Measurements from ENCODE around the gene FHOD3.

The FHOD3 gene

GRCh38 chr18:36323421-36323820, 25.9 kb downstream of the FHOD3 start:
- no peak for DNase-seq

GRCh38 chr18:36325846-36326245, 28.3 kb downstream of the FHOD3 start:
- no peak for DNase-seq

GRCh38 chr18:36326771-36327170, 29.3 kb downstream of the FHOD3 start:
- DNase-seq = no peak

- DNase-seq = no peak
Observed at GRCh38 chr18:36327352-36328316, 30.1 kb downstream of the FHOD3 start.

GRCh38 chr18:36328385-36328858, 30.9 kb downstream of the FHOD3 start:
- no peak for DNase-seq

GRCh38 chr18:36328916-36329315, 31.4 kb downstream of the FHOD3 start:
- no peak for DNase-seq

GRCh38 chr18:36329684-36330434, 32.3 kb downstream of the FHOD3 start:
- no peak for DNase-seq

- no peak for DNase-seq
Observed at GRCh38 chr18:36330435-36331052, 33.0 kb downstream of the FHOD3 start.

- no peak for DNase-seq
Observed at GRCh38 chr18:36331521-36331971, 34.0 kb downstream of the FHOD3 start.

GRCh38 chr18:36333414-36333813, 35.9 kb downstream of the FHOD3 start:
- DNase-seq = no peak

GRCh38 chr18:36334798-36335197, 37.3 kb downstream of the FHOD3 start:
- no peak for DNase-seq

- no peak for DNase-seq
Observed at GRCh38 chr18:36335476-36336279, 38.2 kb downstream of the FHOD3 start.

GRCh38 chr18:36337679-36338402, 40.3 kb downstream of the FHOD3 start:
- no peak for DNase-seq

GRCh38 chr18:36338403-36338933, 41.0 kb downstream of the FHOD3 start:
- no peak for DNase-seq

- no peak for DNase-seq
Observed at GRCh38 chr18:36340246-36340645, 42.7 kb downstream of the FHOD3 start.

- DNase-seq = no peak
Observed at GRCh38 chr18:36341944-36342343, 44.4 kb downstream of the FHOD3 start.

- DNase-seq = no peak
Observed at GRCh38 chr18:36348331-36348730, 50.8 kb downstream of the FHOD3 start.

- DNase-seq = no peak
Observed at GRCh38 chr18:36348971-36349417, 51.5 kb downstream of the FHOD3 start.

GRCh38 chr18:36349552-36349951, 52.0 kb downstream of the FHOD3 start:
- no peak for DNase-seq

GRCh38 chr18:36350251-36350651, 52.7 kb downstream of the FHOD3 start:
- no peak for DNase-seq

- no peak for DNase-seq
Observed at GRCh38 chr18:36350839-36351469, 53.4 kb downstream of the FHOD3 start.

Data from stimulated activated CD4-positive, alpha-beta T cell treated with anti-CD3 and anti-CD28 coated beads, Interleukin-2, amount 100 ng/mL, for 48 hours (primary cell).